ENCODE results near the gene AGA.

Gene AGA

GRCh38 chr4:177396352-177396751, 45.9 kb downstream of the AGA start:
- Mint-ChIP-seq H3K4me1 (ENCODE audit: low read depth in 2 of 2) (peaks cover 21 to 23% of the 10 kb centered on the region in 2 donors), H3K9me3 (no peaks in the 10 kb centered on the region), H3K27me3 (no peaks in the 10 kb centered on the region), H3K36me3 (ENCODE audit: insufficient read depth) (peaks cover 2% of the 10 kb centered on the region), H3K27ac (no peak overlapping the region), H3K4me3 (no peak overlapping the region)
- DNase-seq (no peak), ATAC-seq (replicated peaks) (no peak)

GRCh38 chr4:177393236-177393635, 49.0 kb downstream of the AGA start:
- peak overlapping the region; percentile 23 to 51 for H3K27ac Mint-ChIP-seq
- peaks cover 8% of the 10 kb centered on the region in 2 donors for H3K4me1 Mint-ChIP-seq (ENCODE audit: low read depth in 2 of 2)
- ATAC-seq (replicated peaks) = peak; percentile 82
- no peaks in the 10 kb centered on the region for H3K36me3 Mint-ChIP-seq (ENCODE audit: insufficient read depth)
- H3K9me3 Mint-ChIP-seq = no peaks in the 10 kb centered on the region
- H3K4me3 Mint-ChIP-seq = no peak overlapping the region
- DNase-seq = peak in 2 of 3 experiments; percentile 2 to 4
- no peaks in the 10 kb centered on the region for H3K27me3 Mint-ChIP-seq

- Mint-ChIP-seq H3K27me3 (no peaks in the 10 kb centered on the region), H3K27ac (no peak overlapping the region), H3K4me1 (ENCODE audit: low read depth in 2 of 2) (peaks cover 8% of the 10 kb centered on the region in 2 donors), H3K9me3 (no peaks in the 10 kb centered on the region), H3K36me3 (ENCODE audit: insufficient read depth) (no peaks in the 10 kb centered on the region), H3K4me3 (no peak overlapping the region)
- DNase-seq (no peak), ATAC-seq (replicated peaks) (no peak)
Observed at GRCh38 chr4:177391953-177392352, 50.3 kb downstream of the AGA start.

- Mint-ChIP-seq H3K4me1 (ENCODE audit: low read depth in 2 of 2) (peaks cover 8% of the 10 kb centered on the region in 2 donors), H3K9me3 (no peaks in the 10 kb centered on the region), H3K27me3 (no peaks in the 10 kb centered on the region), H3K27ac (no peak overlapping the region), H3K36me3 (ENCODE audit: insufficient read depth) (no peaks in the 10 kb centered on the region), H3K4me3 (no peak overlapping the region)
- DNase-seq = no peak
- ATAC-seq (replicated peaks) = no peak
Observed at GRCh38 chr4:177391287-177391686, 51.0 kb downstream of the AGA start.

- no peak overlapping the region for H3K4me3 Mint-ChIP-seq
- ATAC-seq (replicated peaks) (no peak), DNase-seq (no peak)
- H3K9me3 Mint-ChIP-seq = no peaks in the 10 kb centered on the region
- H3K36me3 Mint-ChIP-seq (ENCODE audit: insufficient read depth) = no peaks in the 10 kb centered on the region
- H3K27me3 Mint-ChIP-seq = peaks cover 7 to 27% of the 10 kb centered on the region in 2 donors
- peaks cover 0 to 5% of the 10 kb centered on the region in 2 donors for H3K4me1 Mint-ChIP-seq (ENCODE audit: low read depth in 2 of 2)
- no peak overlapping the region for H3K27ac Mint-ChIP-seq
Observed at GRCh38 chr4:177386278-177386815, 55.9 kb downstream of the AGA start.

- H3K4me1 Mint-ChIP-seq (ENCODE audit: low read depth in 2 of 2) = peaks cover 0 to 5% of the 10 kb centered on the region in 2 donors
- no peaks in the 10 kb centered on the region for H3K9me3 Mint-ChIP-seq
- ATAC-seq (replicated peaks) (no peak), DNase-seq (no peak)
- H3K27me3 Mint-ChIP-seq = peaks cover 7 to 27% of the 10 kb centered on the region in 2 donors
- H3K27ac Mint-ChIP-seq = no peak overlapping the region
- H3K4me3 Mint-ChIP-seq = no peak overlapping the region
- H3K36me3 Mint-ChIP-seq (ENCODE audit: insufficient read depth) = no peaks in the 10 kb centered on the region
Observed at GRCh38 chr4:177385576-177386277, 56.5 kb downstream of the AGA start.

GRCh38 chr4:177384856-177385397, 57.3 kb downstream of the AGA start:
- no peak overlapping the region for H3K4me3 Mint-ChIP-seq
- H3K27ac Mint-ChIP-seq = no peak overlapping the region
- no peaks in the 10 kb centered on the region for H3K36me3 Mint-ChIP-seq (ENCODE audit: insufficient read depth)
- H3K9me3 Mint-ChIP-seq = no peaks in the 10 kb centered on the region
- peaks cover 7 to 27% of the 10 kb centered on the region in 2 donors for H3K27me3 Mint-ChIP-seq
- no peaks in the 10 kb centered on the region for H3K4me1 Mint-ChIP-seq (ENCODE audit: low read depth in 2 of 2)
- no peak for DNase-seq
- ATAC-seq (replicated peaks) = no peak

- no peaks in the 10 kb centered on the region for H3K36me3 Mint-ChIP-seq (ENCODE audit: insufficient read depth)
- ATAC-seq (replicated peaks) (no peak), DNase-seq (no peak)
- H3K4me3 Mint-ChIP-seq = no peak overlapping the region
- H3K27me3 Mint-ChIP-seq = peaks cover 7 to 27% of the 10 kb centered on the region in 2 donors
- no peaks in the 10 kb centered on the region for H3K9me3 Mint-ChIP-seq
- no peak overlapping the region for H3K27ac Mint-ChIP-seq
- H3K4me1 Mint-ChIP-seq (ENCODE audit: low read depth in 2 of 2) = no peaks in the 10 kb centered on the region
Observed at GRCh38 chr4:177381762-177382310, 60.4 kb downstream of the AGA start.
